Ovary (tissue), 9 donors: Measurements from ENCODE around the gene PLXNA3. TPM values are rescaled to one million over a fixed set of nuclear protein-coding genes. Genes with fewer than 3 reads are reported as not detected.

Experiments
- DNase-seq, 5 donors: peaks; one replicate each; pipeline ENCODE4 v3.0.0-alpha.2; 2019 to 2020
- H3K27ac ChIP-seq, 2 donors: fragments of 200-600 bp; one replicate each; pipeline versions ENCODE4 v1.5.1 to v1.8.0; 2019 to 2022
- H3K27me3 ChIP-seq: fragments of 200-600 bp; one replicate; pipeline ENCODE4 v1.8.0; 2022
- H3K36me3 ChIP-seq: fragments of 200-600 bp; sonication (generic); one replicate; pipeline ENCODE4 v1.5.1; 2019
- H3K4me1 ChIP-seq: one replicate; pipeline ENCODE4 v1.8.1; 2013; ENCODE audit warnings: mild to moderate bottlenecking, moderate library complexity; ENCODE audit not compliant: insufficient read depth
- H3K4me3 ChIP-seq: fragments of 200-600 bp; sonication (generic); one replicate; pipeline ENCODE4 v1.5.1; 2017
- H3K9me3 ChIP-seq, 2 donors: fragments of 200-600 bp in 1 of 2; sonication (generic) in 1 of 2; one replicate each; pipeline versions ENCODE4 v1.5.1 to v1.8.1; 2013 to 2019; ENCODE audit warnings: mild to moderate bottlenecking in 1 of 2, moderate library complexity in 1 of 2
- CTCF ChIP-seq, 3 donors: fragments of 450-650 bp in 2 of 3; fragments of 200-600 bp in 1 of 3; IDR thresholded peaks; one replicate each; pipeline versions ENCODE4 v1.5.1 to v1.8.0; 2016 to 2022; ENCODE audit warnings: antibody characterized with exemption in 3 of 3, mild to moderate bottlenecking in 1 of 3
- EP300 ChIP-seq: sonication (generic); formaldehyde crosslinking; IDR thresholded peaks from one replicate; pipeline ENCODE4 v1.6.1; 2017; ENCODE audit warnings: antibody characterized with exemption
- POLR2A ChIP-seq: fragments of 450-650 bp; IDR thresholded peaks from one replicate; pipeline ENCODE4 v1.6.1; 2017; ENCODE audit warnings: antibody characterized with exemption, mild to moderate bottlenecking, moderate library complexity
- WGBS, 3 donors: extraction: QIAGEN DNeasy Blood & Tissue Kit in 1 of 3; methylation state at CpG; one replicate each; pipeline versions ENCODE4 v1.1.5 to v1.1.7; 2013 to 2017; 5-methylcytosine and 5-hydroxymethylcytosine counted together
- intact Hi-C, 4 donors: fragments of 100-400 bp; cut with DNase I; formaldehyde crosslinking; loops; one replicate each; pipeline versions ENCODE4 v1.11.0 to v1.15.1; 2022 to 2023
- polyA plus RNA-seq, 2 donors: library from polyadenylated mRNA; stranded (reverse); fragments of 200-250 nt in 1 of 2; fragments of 350-450 nt in 1 of 2; fragmentation: Illumina TruSeq in 1 of 2; extraction: RNeasy Lipid Tissue Mini Kit (QIAGEN cat#74804) in 1 of 2; gene quantifications; one replicate each; pipeline ENCODE4 v1.2.3, GENCODE V29; 2013 to 2014
- total RNA-seq, 7 donors: library from RNA; depleted of rRNA in 2 of 7; stranded (reverse); fragments of >200 nt in 2 of 7; fragmentation: NEBNext Ultra II Directional in 3 of 7; extraction: Animal tissue kit (Norgen Biotek cat#: 25700) in 3 of 7; gene quantifications; one replicate each; pipeline versions ENCODE4 v1.1.0 to v1.2.4, GENCODE V29; 2016 to 2023
- donor health status: DM: no; HTN: no; CAD: no; lungs with moderate emphysema.
- donor health status: DM: no; HTN: no; CAD: no.
- donor health status: Bipolar disorder and iron deficiency.
- donor health status: DM: yes; HTN: yes; CAD: no.
- donor health status: DM: no; HTN: no; CAD: no.
- donor health status: DM: yes; HTN: yes; CAD: no.

Gene PLXNA3
- total and polyA plus RNA-seq, 9 donors, result 9.5 to 118 (median 43.2) TPM

DNA sequence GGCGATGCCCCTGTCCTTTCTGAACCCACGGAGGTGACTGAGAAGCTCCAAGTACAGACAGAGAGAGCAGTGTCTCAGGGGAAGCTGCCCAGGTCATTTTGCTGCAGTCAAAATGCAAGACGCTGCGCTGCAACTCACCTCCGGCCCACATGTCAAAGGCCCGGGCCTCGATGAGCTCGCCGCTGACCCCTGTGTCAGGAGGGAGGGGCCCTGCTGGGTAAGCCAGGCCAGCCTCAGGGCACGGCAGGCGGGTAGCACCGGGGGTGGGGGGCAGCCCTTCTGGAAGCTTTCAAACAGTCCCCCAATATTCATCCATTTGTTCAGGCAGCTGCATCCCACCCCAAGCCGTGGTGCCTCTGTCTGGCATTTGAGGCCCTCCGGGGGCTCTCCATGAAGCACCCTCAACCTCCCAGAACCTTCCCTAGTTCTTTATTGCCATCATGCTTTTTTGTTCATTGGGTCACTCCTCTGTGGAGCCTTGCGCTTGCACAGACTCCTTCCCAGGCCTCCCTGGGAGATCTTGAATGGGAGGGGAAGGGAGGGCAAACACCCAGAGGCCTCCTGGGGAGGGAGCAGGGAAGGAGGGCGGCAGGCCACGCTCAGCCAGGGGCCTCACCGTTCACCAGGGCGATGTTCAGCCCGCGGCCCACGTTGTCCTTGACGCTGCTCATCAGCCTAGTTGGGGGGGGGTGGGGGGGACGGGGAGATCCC is 49.7 kb downstream of the PLXNA3 start:
- Histone ChIP-seq H3K4me1 (no peaks in the 10 kb centered on the region), H3K4me3 (no peak overlapping the region), H3K9me3 (no peaks in the 10 kb centered on the region), H3K27me3 (no peaks in the 10 kb centered on the region), H3K27ac (no peak overlapping the region), H3K36me3 (no peaks in the 10 kb centered on the region)
- intact Hi-C loops, result no loop called here
- no peak for TF ChIP-seq CTCF (IDR thresholded peaks at IDR 0.05)
- no peak for TF ChIP-seq EP300
- TF ChIP-seq POLR2A, result no peak
- WGBS, 3 donors, result 73 to 74% (median 73%) methylated on average over 23 to 24 of the region's 24 CpGs
- no peak for DNase-seq

GRCh38 chrX:154508384-154508745 is 50.3 kb downstream of the PLXNA3 start:
- Histone ChIP-seq H3K27ac (no peak overlapping the region), H3K4me3 (no peak overlapping the region), H3K27me3 (no peaks in the 10 kb centered on the region), H3K36me3 (no peaks in the 10 kb centered on the region), H3K9me3 (no peaks in the 10 kb centered on the region), H3K4me1 (no peaks in the 10 kb centered on the region)
- no peak for TF ChIP-seq EP300
- no peak for TF ChIP-seq POLR2A
- no peak for TF ChIP-seq CTCF (IDR thresholded peaks at IDR 0.05)
- intact Hi-C loops, result no loop called here
- WGBS, 3 donors, result 76 to 84% (median 78%) methylated on average over 9 to 13 of the region's 13 CpGs
- no peak for DNase-seq

GRCh38 chrX:154509455-154509854 is 51.4 kb downstream of the PLXNA3 start:
- 74 to 94% (median 89%) methylated on average over 5 of the region's 5 CpGs for WGBS, 3 donors
- Histone ChIP-seq H3K36me3 (no peaks in the 10 kb centered on the region), H3K27me3 (no peaks in the 10 kb centered on the region), H3K9me3 (no peaks in the 10 kb centered on the region), H3K4me1 (no peaks in the 10 kb centered on the region), H3K4me3 (no peak overlapping the region), H3K27ac (no peak overlapping the region)
- TF ChIP-seq EP300, result no peak
- TF ChIP-seq POLR2A, result no peak
- no peak for TF ChIP-seq CTCF (IDR thresholded peaks at IDR 0.05)
- DNase-seq, result no peak
- intact Hi-C loops, result no loop called here

GRCh38 chrX:154511761-154512160 is 53.7 kb downstream of the PLXNA3 start:
- H3K36me3 ChIP-seq, result no peaks in the 10 kb centered on the region
- no peak for TF ChIP-seq EP300
- TF ChIP-seq POLR2A, result no peak
- TF ChIP-seq CTCF (IDR thresholded peaks at IDR 0.05), result no peak
- H3K27ac ChIP-seq, result peak overlapping the region; percentile 54 to 58
- H3K4me3 ChIP-seq, result no peak overlapping the region
- peak in 1 of 5 donors; percentile 63 for DNase-seq
- intact Hi-C loops, result no loop called here
- 56 to 58% (median 57%) methylated on average over 12 of the region's 12 CpGs for WGBS, 3 donors
- H3K27me3 ChIP-seq, result no peaks in the 10 kb centered on the region
- H3K9me3 ChIP-seq, result no peaks in the 10 kb centered on the region
- no peaks in the 10 kb centered on the region for H3K4me1 ChIP-seq
